Ishikawa (cell line): ENCODE data around the gene TEX13A.

Experiments
- CEBPB ChIP-seq: IDR thresholded peaks from 2 replicates; pipeline ENCODE4 v1.6.1; 2012
- NFIC ChIP-seq: IDR thresholded peaks from 2 replicates; pipeline ENCODE4 v1.6.1; 2012
- RAD21 ChIP-seq: IDR thresholded peaks from 2 replicates; pipeline ENCODE4 v1.6.1; 2012; ENCODE audit warnings: low read depth
- TEAD4 ChIP-seq: IDR thresholded peaks from 2 replicates; pipeline ENCODE4 v1.6.1; 2012
- YY1 ChIP-seq: IDR thresholded peaks from 2 replicates; pipeline ENCODE4 v1.6.1; 2012; ENCODE audit warnings: low read depth

GRCh38 chrX:105263801-105264200, 43.3 kb upstream of the TEX13A start:
- no peak for TF ChIP-seq CEBPB
- TF ChIP-seq NFIC: no peak
- TF ChIP-seq YY1: no peak
- no peak for TF ChIP-seq TEAD4
- TF ChIP-seq RAD21: no peak
